Liver (tissue), 9 donors: ENCODE results near the gene STIM2. TPM values are rescaled to one million over a fixed set of nuclear protein-coding genes. Genes with fewer than 3 reads are reported as not detected.

Experiments
- DNase-seq: peaks from one replicate; pipeline ENCODE4 v3.0.0-alpha.2; 2017; ENCODE audit warnings: low spot score
- H3K27ac ChIP-seq, 2 donors: one replicate each; pipeline ENCODE4 v1.7.0; 2013; ENCODE audit warnings: inconsistent platforms in 2 of 2, low read length in 2 of 2, control low read depth in 1 of 2, low read depth in 1 of 2, mild to moderate bottlenecking in 1 of 2
- H3K27me3 ChIP-seq, 4 donors: one replicate each; pipeline versions ENCODE4 v1.6.1 to v1.7.0; 2013; ENCODE audit warnings: low read length in 3 of 4, inconsistent platforms in 1 of 4, mild to moderate bottlenecking in 1 of 4, moderate library complexity in 1 of 4; ENCODE audit not compliant: control insufficient read depth in 4 of 4, insufficient read depth in 4 of 4
- H3K36me3 ChIP-seq, 4 donors: one replicate each; pipeline versions ENCODE4 v1.6.1 to v1.7.0; 2013; ENCODE audit warnings: low read length in 3 of 4, mild to moderate bottlenecking in 3 of 4, low read depth in 1 of 4, moderate library complexity in 1 of 4; ENCODE audit not compliant: control insufficient read depth in 4 of 4, insufficient read depth in 3 of 4
- H3K4me1 ChIP-seq, 4 donors: one replicate each; pipeline versions ENCODE4 v1.6.1 to v1.7.0; 2013; ENCODE audit warnings: low read length in 3 of 4, mild to moderate bottlenecking in 3 of 4, moderate library complexity in 1 of 4; ENCODE audit not compliant: control insufficient read depth in 4 of 4, insufficient read depth in 4 of 4
- H3K4me3 ChIP-seq, 3 donors: one replicate each; pipeline versions ENCODE4 v1.6.1 to v1.7.0; 2013; ENCODE audit warnings: low read length in 3 of 3, control low read depth in 1 of 3, low read depth in 1 of 3, mild to moderate bottlenecking in 1 of 3
- H3K9ac ChIP-seq, 2 donors: one replicate each; pipeline ENCODE4 v1.7.0; 2013; ENCODE audit warnings: low read length in 2 of 2, mild to moderate bottlenecking in 2 of 2, moderate library complexity in 2 of 2, control low read depth in 1 of 2, low read depth in 1 of 2
- H3K9me3 ChIP-seq, 4 donors: one replicate each; pipeline versions ENCODE4 v1.6.1 to v1.7.0; 2013; ENCODE audit warnings: low read length in 3 of 4; ENCODE audit not compliant: control insufficient read depth in 4 of 4
- CTCF ChIP-seq: fragments of 150-350 bp; IDR thresholded peaks from 2 replicates; pipeline ENCODE4 v1.5.1; 2017; ENCODE audit warnings: improper control_type of control experiment, low read depth, low read length; ENCODE audit not compliant: missing input control
- EGR1 ChIP-seq, 2 donors: IDR thresholded peaks; 2 replicates each; pipeline ENCODE4 v1.6.1; 2016 to 2018; ENCODE audit warnings: antibody characterized with exemption in 2 of 2, low read depth in 2 of 2
- FOXA1 ChIP-seq: IDR thresholded peaks from 2 replicates; pipeline ENCODE4 v1.6.1; 2016; ENCODE audit warnings: antibody characterized with exemption
- FOXA2 ChIP-seq: IDR thresholded peaks from 2 replicates; pipeline ENCODE4 v1.6.1; 2016; ENCODE audit warnings: antibody characterized with exemption
- GABPA ChIP-seq, 2 donors: IDR thresholded peaks in 1 of 2; conservative IDR thresholded peaks in 1 of 2; 2 replicates each; pipeline ENCODE4 v1.6.1; 2016; ENCODE audit warnings: antibody characterized with exemption in 2 of 2, mild to moderate bottlenecking in 1 of 2, moderate library complexity in 1 of 2
- HNF4A ChIP-seq, 2 donors: conservative IDR thresholded peaks; 2 replicates each; pipeline ENCODE4 v1.6.1; 2016; ENCODE audit warnings: antibody characterized with exemption in 2 of 2, mild to moderate bottlenecking in 2 of 2
- HNF4G ChIP-seq: IDR thresholded peaks from 2 replicates; pipeline ENCODE4 v1.6.1; 2016; ENCODE audit warnings: antibody characterized with exemption
- JUND ChIP-seq, 2 donors: IDR thresholded peaks; 2 replicates each; pipeline ENCODE4 v1.6.1; 2016; ENCODE audit warnings: antibody characterized with exemption in 2 of 2
- MAX ChIP-seq: IDR thresholded peaks from 2 replicates; pipeline ENCODE4 v1.6.1; 2016; ENCODE audit warnings: antibody characterized with exemption
- NR2F2 ChIP-seq: IDR thresholded peaks from 2 replicates; pipeline ENCODE4 v1.6.1; 2016; ENCODE audit warnings: antibody characterized with exemption
- RAD21 ChIP-seq, 2 donors: IDR thresholded peaks; 2 replicates each; pipeline ENCODE4 v1.6.1; 2016; ENCODE audit warnings: antibody characterized with exemption in 2 of 2, mild to moderate bottlenecking in 2 of 2
- REST ChIP-seq: IDR thresholded peaks from 2 replicates; pipeline ENCODE4 v1.6.1; 2016; ENCODE audit warnings: antibody characterized with exemption, mild to moderate bottlenecking
- RXRA ChIP-seq, 2 donors: IDR thresholded peaks; 2 replicates each; pipeline ENCODE4 v1.6.1; 2017 to 2018; ENCODE audit warnings: antibody characterized with exemption in 2 of 2, mild to moderate bottlenecking in 1 of 2
- SP1 ChIP-seq: IDR thresholded peaks from 2 replicates; pipeline ENCODE4 v1.6.1; 2018; ENCODE audit warnings: antibody characterized with exemption, mild to moderate bottlenecking
- TAF1 ChIP-seq: conservative IDR thresholded peaks from 2 replicates; pipeline ENCODE4 v1.6.1; 2016; ENCODE audit warnings: antibody characterized with exemption, mild to moderate bottlenecking
- YY1 ChIP-seq: IDR thresholded peaks from 2 replicates; pipeline ENCODE4 v1.6.1; 2016; ENCODE audit warnings: antibody characterized with exemption, mild to moderate bottlenecking
- ZBTB33 ChIP-seq: IDR thresholded peaks from 2 replicates; pipeline ENCODE4 v1.6.1; 2016; ENCODE audit warnings: antibody characterized with exemption
- WGBS: extraction: QIAGEN DNeasy Blood & Tissue Kit; methylation state at CpG from one replicate; pipeline ENCODE4 v1.1.7; 2013; 5-methylcytosine and 5-hydroxymethylcytosine counted together
- polyA plus RNA-seq, 2 donors: library from polyadenylated mRNA; stranded (reverse) in 1 of 2; unstranded in 1 of 2; fragments of 200-250 nt in 1 of 2; fragments of >200 nt in 1 of 2; fragmentation: Nextera tagmentation in 1 of 2; extraction: Ambion mirVana in 1 of 2; gene quantifications; one replicate each; pipeline versions ENCODE4 v1.2.1 to v1.2.3, GENCODE V29; 2013 to 2015
- total RNA-seq, 2 donors: library from RNA; depleted of rRNA; stranded (reverse); fragments of >200 nt; gene quantifications; one replicate each; pipeline ENCODE4 v1.2.3, GENCODE V29; 2014
- TF ChIP-seq, protein P1 (sequence below): IDR thresholded peaks from 2 replicates; pipeline ENCODE4 v1.6.1; 2016; ENCODE audit warnings: antibody characterized with exemption
- donor health status: healthy.
- donor health status: healthy.
- donor health status: healthy.
- donor health status: healthy.
- donor health status: healthy.

Gene STIM2
- total and polyA plus RNA-seq, 4 donors, result 5.4 to 11.1 (median 6.9) TPM

DNA sequence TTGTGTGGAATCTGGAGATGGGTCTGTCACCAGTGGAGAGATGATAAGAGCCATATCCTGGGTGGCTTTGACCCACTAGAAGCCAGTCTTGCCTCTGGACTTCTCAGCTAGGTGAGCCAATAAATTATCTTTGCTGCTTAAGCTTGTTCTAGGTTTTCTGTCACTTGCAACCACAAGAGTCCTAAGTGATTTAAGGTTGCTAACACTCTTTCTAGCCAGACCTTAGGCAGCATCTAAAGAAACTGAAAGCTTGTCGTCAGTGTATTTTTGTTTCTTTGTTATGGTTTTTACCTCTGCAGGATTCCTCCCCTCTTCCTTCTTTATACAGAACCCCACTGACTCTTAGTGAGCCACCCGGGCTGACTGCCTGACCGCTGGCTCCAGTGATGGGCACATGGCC is 37.1 kb upstream of the STIM2 start:
- no peak for DNase-seq
- no peak overlapping the region for H3K27ac ChIP-seq
- no peak overlapping the region for H3K9ac ChIP-seq
- peaks cover 4 to 27% (median 21%) of the 10 kb centered on the region in 4 donors for H3K4me1 ChIP-seq
- no peaks in the 10 kb centered on the region for H3K9me3 ChIP-seq
- TF ChIP-seq YY1 (no peak), EGR1 (IDR thresholded peaks at IDR 0.05; ENCODE audit: low read depth in 2 of 2) (no peak), HNF4G (no peak), CTCF (no peak), GABPA (IDR thresholded peaks at IDR 0.05 in 1 of 2, conservative IDR thresholded peaks at IDR 0.05 in 1 of 2) (no peak), FOXA1 (no peak), ZBTB33 (no peak), RAD21 (IDR thresholded peaks at IDR 0.05) (no peak), JUND (IDR thresholded peaks at IDR 0.05) (no peak), RXRA (IDR thresholded peaks at IDR 0.05) (no peak), SP1 (no peak), FOXA2 (no peak), REST (no peak), TAF1 (no peak), HNF4A (conservative IDR thresholded peaks at IDR 0.05) (no peak), MAX (no peak), NR2F2 (no peak)
- TF ChIP-seq, protein P1, sequence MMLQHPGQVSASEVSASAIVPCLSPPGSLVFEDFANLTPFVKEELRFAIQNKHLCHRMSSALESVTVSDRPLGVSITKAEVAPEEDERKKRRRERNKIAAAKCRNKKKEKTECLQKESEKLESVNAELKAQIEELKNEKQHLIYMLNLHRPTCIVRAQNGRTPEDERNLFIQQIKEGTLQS, result no peak
- H3K4me3 ChIP-seq, result no peak overlapping the region
- H3K27me3 ChIP-seq, result no peaks in the 10 kb centered on the region
- H3K36me3 ChIP-seq, result no peaks in the 10 kb centered on the region
- WGBS, result 93% methylated on average over 3 of the region's 3 CpGs
